GM18526 (cell line): ENCODE results near the gene DRAXIN.
A peak's percentile ranks its signal among the peaks of the same experiment; 100 is the strongest.

Experiments
- POLR2A ChIP-seq: IDR thresholded peaks from 3 replicates; pipeline ENCODE4 v1.6.1; 2011; ENCODE audit not compliant: insufficient read length; ENCODE audit errors: extremely low read depth

Gene DRAXIN

GRCh38 chr1:11733306-11733705 is 41.8 kb downstream of the DRAXIN start:
- no peak for TF ChIP-seq POLR2A

DNA sequence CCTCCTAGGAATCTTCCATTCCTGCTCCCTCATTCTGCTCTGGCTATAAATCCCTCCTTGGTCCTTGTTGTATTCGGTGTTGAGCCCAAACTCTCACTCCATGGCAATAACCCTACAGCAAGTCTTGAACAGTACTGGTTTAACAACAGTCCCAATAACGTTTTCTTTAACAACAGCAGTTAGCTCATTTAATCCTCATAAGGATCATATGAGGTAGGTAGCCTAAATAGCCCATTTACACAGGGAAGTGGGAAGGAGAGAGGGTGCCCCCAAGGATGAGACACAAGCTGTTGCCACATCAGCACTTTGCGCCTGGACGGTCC is 44.0 kb downstream of the DRAXIN start:
- no peak for TF ChIP-seq POLR2A

GRCh38 chr1:11735854-11736745 is 44.6 kb downstream of the DRAXIN start, which contains the start of gene AGTRAP:
TSS of gene AGTRAP (plus strand) at chr1:11736136. CDS start at chr1:11736209, 73 bp downstream.
- TF ChIP-seq POLR2A, result peak; percentile 58

GRCh38 chr1:11736746-11737639 is 45.5 kb downstream of the DRAXIN start:
- TF ChIP-seq POLR2A, result no peak

DNA sequence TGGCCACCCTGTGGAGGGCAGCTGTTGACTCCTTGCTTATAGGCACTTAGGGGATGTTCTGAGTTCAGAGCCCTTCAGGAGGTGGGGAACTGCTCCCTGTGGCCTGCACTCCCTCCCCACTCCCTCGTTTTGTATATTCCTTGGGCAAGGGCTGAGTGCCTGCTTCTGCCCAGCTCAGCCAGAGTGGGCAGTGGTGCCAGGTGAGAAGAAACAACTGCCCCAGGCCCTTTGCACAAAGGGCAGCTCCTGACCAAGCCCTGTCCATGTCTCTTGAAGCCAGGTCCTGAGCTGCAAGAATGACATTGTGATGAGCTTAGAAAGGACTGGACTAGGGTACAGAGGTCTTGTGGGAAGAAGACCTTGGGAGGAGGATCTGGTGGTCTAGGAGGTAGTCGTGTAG is 46.6 kb downstream of the DRAXIN start:
- TF ChIP-seq POLR2A, result no peak

GRCh38 chr1:11738783-11739182 is 47.3 kb downstream of the DRAXIN start:
- TF ChIP-seq POLR2A, result no peak

DNA sequence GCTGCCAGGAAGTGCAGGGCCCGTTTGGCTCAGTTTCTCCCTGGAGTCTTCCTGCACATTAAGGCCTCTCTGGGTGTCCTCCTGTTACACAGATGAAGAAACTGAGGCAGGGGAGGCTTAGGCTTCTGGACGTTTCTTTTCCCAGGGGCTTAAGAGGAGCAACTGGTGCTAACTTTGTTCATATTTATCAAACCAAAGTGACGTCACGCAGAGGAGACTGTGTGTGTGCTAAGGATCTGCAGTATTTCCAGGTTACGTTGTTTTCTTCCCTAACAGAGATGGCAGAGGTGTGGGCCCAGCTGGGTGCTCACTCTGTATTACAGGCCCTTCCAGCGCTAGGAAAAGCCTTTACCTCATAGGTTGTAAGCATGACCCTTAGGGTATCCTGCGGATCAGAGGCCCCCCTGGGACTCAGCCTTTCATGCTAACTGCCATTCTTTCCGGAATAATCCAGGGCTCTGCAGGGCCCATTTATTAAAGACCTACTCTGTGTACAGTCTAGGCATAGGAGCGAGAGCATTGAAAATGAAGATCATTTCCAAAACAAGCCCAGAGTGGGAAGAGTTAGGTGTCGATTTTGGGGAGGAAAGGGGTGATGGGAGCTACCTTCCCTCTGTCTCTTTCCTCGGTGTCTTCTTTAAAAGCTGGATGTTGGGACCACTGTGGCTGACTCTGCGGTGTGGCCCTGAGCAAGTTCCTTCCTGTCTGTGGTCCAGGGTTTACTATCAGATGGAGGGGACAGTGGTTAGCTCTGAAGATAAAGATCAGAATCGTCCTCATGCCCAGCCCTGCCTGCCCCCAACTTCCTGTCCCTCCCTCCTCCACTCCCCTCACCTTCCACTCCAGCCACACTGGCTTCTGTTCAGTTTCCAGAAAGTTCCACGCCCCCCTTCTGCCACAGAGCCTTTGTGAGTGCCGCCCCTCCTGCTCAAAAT is 49.0 kb downstream of the DRAXIN start:
- TF ChIP-seq POLR2A, result no peak

GRCh38 chr1:11741482-11741881 is 50.0 kb downstream of the DRAXIN start:
- no peak for TF ChIP-seq POLR2A

GRCh38 chr1:11741919-11742558 is 50.5 kb downstream of the DRAXIN start:
- no peak for TF ChIP-seq POLR2A

DNA sequence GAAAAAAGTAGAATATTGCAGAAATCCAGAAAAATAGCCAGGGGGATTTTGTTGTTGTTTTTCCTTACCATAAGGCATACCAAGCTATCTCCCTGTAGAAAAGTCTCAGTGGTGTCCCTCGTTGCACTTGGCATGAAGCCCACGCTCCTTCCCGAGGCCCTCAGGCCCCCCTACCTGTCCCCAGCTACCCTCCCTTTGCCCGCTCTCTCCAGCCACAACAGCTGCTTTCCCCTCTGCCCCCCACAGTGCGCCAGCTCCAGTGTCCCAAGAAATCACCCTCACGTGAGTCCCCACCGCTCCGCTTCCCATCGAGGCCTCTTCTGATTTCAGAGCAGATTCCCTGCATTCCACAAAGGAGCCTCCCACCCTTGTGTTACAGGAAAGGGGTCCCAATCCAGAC is 52.8 kb downstream of the DRAXIN start:
- no peak for TF ChIP-seq POLR2A

DNA sequence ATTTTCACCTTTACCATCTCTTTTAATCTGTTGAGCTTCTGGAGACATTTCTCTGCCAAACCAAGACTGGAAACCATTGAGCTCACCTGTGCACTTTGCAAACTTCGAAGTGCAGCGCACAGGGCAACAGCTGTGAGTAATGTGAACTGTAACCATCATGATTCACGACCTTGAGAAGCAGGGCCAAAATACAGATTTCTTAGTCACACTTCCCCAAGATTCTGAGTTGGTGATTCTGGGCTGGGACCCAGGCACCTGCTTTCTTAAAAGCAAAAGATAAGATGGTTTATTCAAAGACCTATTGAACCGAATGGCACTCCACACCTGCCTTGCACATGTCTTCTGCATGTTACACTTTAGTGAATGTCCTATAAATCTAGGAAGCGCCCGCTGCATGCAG is 54.6 kb downstream of the DRAXIN start:
- no peak for TF ChIP-seq POLR2A

- TF ChIP-seq POLR2A, result no peak
These were observed 55.4 kb downstream of the DRAXIN start for GRCh38 chr1:11746795-11747487.

DNA sequence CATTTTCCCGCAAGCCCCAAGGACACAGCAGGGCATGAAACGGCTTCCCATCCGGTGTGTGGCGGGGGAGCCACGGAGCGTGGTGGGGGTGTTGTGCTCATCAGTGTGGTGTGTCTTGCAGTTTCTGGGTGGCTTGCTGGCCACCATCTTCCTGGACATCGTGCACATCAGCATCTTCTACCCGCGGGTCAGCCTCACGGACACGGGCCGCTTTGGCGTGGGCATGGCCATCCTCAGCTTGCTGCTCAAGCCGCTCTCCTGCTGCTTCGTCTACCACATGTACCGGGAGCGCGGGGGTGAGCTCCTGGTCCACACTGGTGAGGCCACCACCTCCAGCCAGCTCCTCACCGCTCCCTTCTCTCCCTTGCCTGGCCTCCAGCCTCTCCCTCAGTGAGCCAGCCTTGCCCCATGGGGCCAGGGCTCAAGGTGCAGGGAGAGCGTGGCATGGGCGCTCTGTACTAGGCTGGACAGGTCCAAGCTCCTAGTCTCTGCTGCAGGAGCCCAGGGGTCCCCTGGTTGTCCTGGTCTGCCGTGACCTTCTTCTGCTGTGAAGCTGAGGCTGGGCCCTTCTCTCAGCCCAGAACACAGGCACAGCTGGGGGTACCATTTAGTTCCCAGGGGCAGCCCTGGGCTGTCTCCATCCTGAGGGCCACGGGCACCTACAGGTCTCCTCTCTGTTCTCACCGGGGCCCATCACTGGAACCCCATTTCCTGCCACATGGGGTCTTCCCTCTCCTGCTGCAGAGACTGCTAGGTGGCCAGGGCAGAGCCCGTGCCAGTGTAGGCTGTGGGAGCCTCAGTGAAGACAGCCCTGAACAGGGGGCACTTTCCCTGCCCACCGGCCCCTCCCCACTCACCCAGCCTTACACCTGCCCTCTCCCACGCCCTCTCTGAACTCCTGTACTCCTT is 57.0 kb downstream of the DRAXIN start:
- no peak for TF ChIP-seq POLR2A
